Endothelial cell of umbilical vein (primary cell): ENCODE data around the gene PHLPP1. TPM values are rescaled to one million over a fixed set of nuclear protein-coding genes. Genes with fewer than 3 reads are reported as not detected.

ENCODE experiments used
- BruUV-seq: library from RNA; stranded (reverse); fragments of 400-500 nt; replicated peaks from 2 replicates; lab custom pipeline; 2021; lab: Mats Ljungman, UMichigan
- CTCF ChIA-PET: fragments of 300-600, 350-600 bp; sonication (Branson Sonifier 250); formaldehyde crosslinking; loops from one replicate; lab custom pipeline; 2021; ENCODE audit warnings: antibody characterized with exemption, inconsistent platforms; lab: Charles Lee
- POLR2A ChIA-PET: fragments of 300-600, 350-600 bp; sonication (Branson Sonifier 250); formaldehyde crosslinking; loops from one replicate; lab custom pipeline; 2021; ENCODE audit warnings: antibody characterized with exemption, inconsistent platforms; lab: Charles Lee
- DNase-seq: peaks from one replicate; pipeline ENCODE4 v3.0.0-alpha.2; 2011; ENCODE audit warnings: low read depth, low spot score
- FAIRE-seq: peaks from 2 replicates; lab custom pipeline; 2011; peaks lifted over from hg19 to GRCh38; lab: Jason Lieb, UNC
- H2AFZ ChIP-seq: 2 replicates; pipeline ENCODE4 v1.6.0; 2012; ENCODE audit warnings: low read depth, low read length, control low read depth, inconsistent platforms
- H3K27ac ChIP-seq: 2 replicates; pipeline ENCODE4 v1.5.1; 2011; ENCODE audit warnings: low read depth, mild to moderate bottlenecking, control low read depth, low read length, moderate library complexity; ENCODE audit not compliant: insufficient read depth
- H3K27me3 ChIP-seq, 2 experiments: 2 replicates each; pipeline versions ENCODE4 v1.6.0 to v1.6.1; 2011; ENCODE audit warnings: low read length in 2 of 2, mixed read lengths in 1 of 2; ENCODE audit not compliant: control insufficient read depth in 2 of 2, insufficient read depth in 2 of 2
- H3K36me3 ChIP-seq, 2 experiments: 2 replicates in 1 of 2; 3 replicates in 1 of 2; pipeline ENCODE4 v1.5.1; 2011; ENCODE audit warnings: low read length in 2 of 2, mild to moderate bottlenecking in 1 of 2, moderate library complexity in 1 of 2; ENCODE audit not compliant: control insufficient read depth in 2 of 2, insufficient read depth in 2 of 2; ENCODE audit errors: extremely low read depth in 1 of 2
- H3K4me1 ChIP-seq: 3 replicates; pipeline ENCODE4 v1.5.1; 2011; ENCODE audit warnings: mild to moderate bottlenecking, low read length; ENCODE audit not compliant: control insufficient read depth, insufficient read depth; ENCODE audit errors: extremely low read depth
- H3K4me2 ChIP-seq: 2 replicates; pipeline ENCODE4 v1.6.1; 2011; ENCODE audit warnings: low read length, control low read depth, mixed read lengths; ENCODE audit not compliant: insufficient read depth
- H3K4me3 ChIP-seq, 3 experiments: fragments of 200-600 bp in 1 of 3; sonication (generic), shearing (Covaris generic) in 1 of 3; replicated peaks in 1 of 3; 2 replicates each; pipeline ENCODE4 v1.5.1; 2011 to 2016; ENCODE audit warnings: control low read depth in 3 of 3, low read length in 3 of 3, mild to moderate bottlenecking in 2 of 3, inconsistent platforms in 1 of 3, low read depth in 1 of 3, moderate library complexity in 1 of 3; ENCODE audit not compliant: insufficient read depth in 1 of 3
- H3K79me2 ChIP-seq: 2 replicates; pipeline ENCODE4 v1.6.0; 2012; ENCODE audit warnings: low read length, inconsistent platforms; ENCODE audit not compliant: control insufficient read depth, insufficient read depth
- H3K9ac ChIP-seq: replicated peaks from 2 replicates; pipeline ENCODE3; 2011; ENCODE audit warnings: low read length, control low read depth; ENCODE audit not compliant: insufficient read depth; ENCODE audit errors: extremely low read depth
- H3K9me1 ChIP-seq: replicated peaks from 3 replicates; pipeline ENCODE4 v1.6.0; 2011; ENCODE audit warnings: mild to moderate bottlenecking, low read length; ENCODE audit not compliant: control insufficient read depth, insufficient read depth; ENCODE audit errors: extremely low read depth
- H3K9me3 ChIP-seq: replicated peaks from 2 replicates; pipeline ENCODE4 v1.5.1; 2012; ENCODE audit warnings: low read length, inconsistent platforms; ENCODE audit not compliant: control insufficient read depth, insufficient read depth
- H4K20me1 ChIP-seq: replicated peaks from 2 replicates; pipeline ENCODE3; 2011; ENCODE audit warnings: mild to moderate bottlenecking, low read length; ENCODE audit not compliant: control insufficient read depth, insufficient read depth; ENCODE audit errors: extremely low read depth
- EZH2 ChIP-seq: IDR thresholded peaks from 2 replicates; pipeline ENCODE4 v1.6.1; 2012; ENCODE audit warnings: borderline replicate concordance, low read depth, mild to moderate bottlenecking, moderate library complexity, low read length, inconsistent platforms; ENCODE audit not compliant: severe bottlenecking
- FOS ChIP-seq: IDR thresholded peaks from 2 replicates; pipeline ENCODE4 v1.6.1; 2011; ENCODE audit warnings: mild to moderate bottlenecking, low read length, moderate library complexity, borderline replicate concordance; ENCODE audit not compliant: insufficient read depth
- GATA2 ChIP-seq: IDR thresholded peaks from 2 replicates; pipeline ENCODE4 v1.7.0; 2011; ENCODE audit warnings: low read depth, mild to moderate bottlenecking, moderate library complexity, mixed read lengths, low read length; ENCODE audit not compliant: insufficient read length, insufficient read depth
- JUN ChIP-seq: IDR thresholded peaks from 2 replicates; pipeline ENCODE4 v1.6.1; 2011; ENCODE audit warnings: borderline replicate concordance, low read depth; ENCODE audit not compliant: insufficient read length, insufficient read depth
- MYC ChIP-seq: IDR thresholded peaks from one replicate; pipeline ENCODE4 v1.6.1; 2011; ENCODE audit warnings: mild to moderate bottlenecking, low read depth, low read length
- POLR2A ChIP-seq: IDR thresholded peaks from 2 replicates; pipeline ENCODE4 v1.6.1; 2012; ENCODE audit warnings: low read depth, mild to moderate bottlenecking, control low read depth, low read length
- POLR2AphosphoS5 ChIP-seq: IDR thresholded peaks from 2 replicates; pipeline ENCODE4 v1.6.1; 2012; ENCODE audit warnings: low read depth, mild to moderate bottlenecking, control low read depth, low read length, moderate library complexity; ENCODE audit not compliant: insufficient read depth
- dilution Hi-C: fragments of 300-500 bp; cut with MboI; formaldehyde crosslinking; loops from one replicate; pipeline ENCODE4 v1.15.0; 2019; ENCODE audit warnings: low sequenced_read_pairs; ENCODE audit not compliant: extremely low pct_ligation_motif_present
- intact Hi-C: fragments of 100-400 bp; cut with micrococcal nuclease; formaldehyde crosslinking; loops from one replicate; pipeline ENCODE4 v1.10.0; 2022
- polyA plus RNA-seq, 4 experiments: library from polyadenylated mRNA; depleted of rRNA in 3 of 4; stranded (reverse) in 3 of 4; unstranded in 1 of 4; fragments of >200 nt; gene quantifications; 2 replicates each; pipeline versions ENCODE4 v1.2.1 to v1.2.3, GENCODE V29; 2011 to 2012; ENCODE audit warnings: missing spikeins in 1 of 4
- total RNA-seq: library from RNA; stranded (reverse); gene quantifications from 2 replicates; pipeline ENCODE4 v1.2.3, GENCODE V29; 2021
- TF ChIP-seq, protein P1 (sequence below), 2 donors: IDR thresholded peaks; 1 replicate in 1 of 2; 2 replicates in 1 of 2; pipeline ENCODE4 v1.5.1; 2011; ENCODE audit warnings: low read length in 2 of 2, mild to moderate bottlenecking in 2 of 2, moderate library complexity in 2 of 2, control low read depth in 1 of 2, inconsistent platforms in 1 of 2, low read depth in 1 of 2; ENCODE audit not compliant: insufficient read depth in 1 of 2; ENCODE audit errors: extremely low read depth in 1 of 2
- TF ChIP-seq, protein P2 (sequence below): IDR thresholded peaks from 2 replicates; pipeline ENCODE4 v1.6.1; 2011; ENCODE audit not compliant: insufficient read depth, insufficient read length

The PHLPP1 gene
- total and polyA plus RNA-seq, 2 donors (not counting 3 experiments of a cell fraction or from before 2014, with no cell fraction given), result 4.0 to 10.8 TPM

DNA sequence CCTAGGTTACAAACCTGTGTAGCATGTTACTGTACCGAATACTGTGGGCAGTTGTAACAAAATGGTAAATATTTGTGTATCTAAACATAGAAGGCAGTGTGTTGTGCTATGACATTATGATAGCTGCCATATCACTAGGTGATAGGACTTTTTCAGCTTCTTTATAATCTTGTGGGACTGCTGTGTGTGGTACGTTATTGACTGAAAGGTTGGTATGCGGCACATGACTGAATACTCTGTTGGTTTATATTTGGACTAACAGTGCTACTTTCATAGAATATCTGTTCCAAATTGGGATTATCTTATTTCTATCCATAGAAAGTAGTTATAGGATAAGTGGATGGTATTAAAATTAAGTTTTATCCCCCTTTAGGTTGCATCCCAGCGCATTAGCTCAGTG is 144.7 kb downstream of the PHLPP1 start:
- POLR2A ChIA-PET, result no interaction called here

More for the DNA sequence above, 144.7 kb downstream of the PHLPP1 start:
- dilution Hi-C loops (no loop called here), intact Hi-C loops (no loop called here)
- no peak overlapping the region for H2AFZ ChIP-seq
- no peaks in the 10 kb centered on the region for H3K9me1 ChIP-seq
- no TSS peak for BruUV-seq
- no peaks in the 10 kb centered on the region for H3K36me3 ChIP-seq
- H3K9me3 ChIP-seq, result no peaks in the 10 kb centered on the region
- H3K9ac ChIP-seq, result no peak overlapping the region
- CTCF ChIA-PET, result no interaction called here
- DNase-seq, result no peak
- TF ChIP-seq GATA2 (no peak), MYC (no peak), EZH2 (no peak), JUN (no peak), FOS (no peak), POLR2AphosphoS5 (no peak), POLR2A (no peak)
- TF ChIP-seq, protein P1, sequence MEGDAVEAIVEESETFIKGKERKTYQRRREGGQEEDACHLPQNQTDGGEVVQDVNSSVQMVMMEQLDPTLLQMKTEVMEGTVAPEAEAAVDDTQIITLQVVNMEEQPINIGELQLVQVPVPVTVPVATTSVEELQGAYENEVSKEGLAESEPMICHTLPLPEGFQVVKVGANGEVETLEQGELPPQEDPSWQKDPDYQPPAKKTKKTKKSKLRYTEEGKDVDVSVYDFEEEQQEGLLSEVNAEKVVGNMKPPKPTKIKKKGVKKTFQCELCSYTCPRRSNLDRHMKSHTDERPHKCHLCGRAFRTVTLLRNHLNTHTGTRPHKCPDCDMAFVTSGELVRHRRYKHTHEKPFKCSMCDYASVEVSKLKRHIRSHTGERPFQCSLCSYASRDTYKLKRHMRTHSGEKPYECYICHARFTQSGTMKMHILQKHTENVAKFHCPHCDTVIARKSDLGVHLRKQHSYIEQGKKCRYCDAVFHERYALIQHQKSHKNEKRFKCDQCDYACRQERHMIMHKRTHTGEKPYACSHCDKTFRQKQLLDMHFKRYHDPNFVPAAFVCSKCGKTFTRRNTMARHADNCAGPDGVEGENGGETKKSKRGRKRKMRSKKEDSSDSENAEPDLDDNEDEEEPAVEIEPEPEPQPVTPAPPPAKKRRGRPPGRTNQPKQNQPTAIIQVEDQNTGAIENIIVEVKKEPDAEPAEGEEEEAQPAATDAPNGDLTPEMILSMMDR (IDR thresholded peaks at IDR 0.05; ENCODE audit: extremely low read depth in 1 of 2, insufficient read depth in 1 of 2, low read depth in 1 of 2, low read length in 2 of 2), result no peak
- TF ChIP-seq, protein P2, sequence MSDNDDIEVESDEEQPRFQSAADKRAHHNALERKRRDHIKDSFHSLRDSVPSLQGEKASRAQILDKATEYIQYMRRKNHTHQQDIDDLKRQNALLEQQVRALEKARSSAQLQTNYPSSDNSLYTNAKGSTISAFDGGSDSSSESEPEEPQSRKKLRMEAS, result no peak
- H3K4me2 ChIP-seq, result no peak overlapping the region
- H3K4me1 ChIP-seq, result no peaks in the 10 kb centered on the region
- no peak for FAIRE-seq
- no peaks in the 10 kb centered on the region for H3K27me3 ChIP-seq
- H3K4me3 ChIP-seq, result no peak overlapping the region
- H3K79me2 ChIP-seq, result no peaks in the 10 kb centered on the region
- no peak overlapping the region for H3K27ac ChIP-seq
- no peaks in the 10 kb centered on the region for H4K20me1 ChIP-seq
